Measurements from ENCODE around the gene SLC44A3.

SLC44A3 gene

GRCh38 chr1:94874423-94874822, 54.3 kb downstream of the SLC44A3 start:
- no peak overlapping the region for H3K4me3 ChIP-seq (ENCODE audit: low read depth, low read length)

DNA sequence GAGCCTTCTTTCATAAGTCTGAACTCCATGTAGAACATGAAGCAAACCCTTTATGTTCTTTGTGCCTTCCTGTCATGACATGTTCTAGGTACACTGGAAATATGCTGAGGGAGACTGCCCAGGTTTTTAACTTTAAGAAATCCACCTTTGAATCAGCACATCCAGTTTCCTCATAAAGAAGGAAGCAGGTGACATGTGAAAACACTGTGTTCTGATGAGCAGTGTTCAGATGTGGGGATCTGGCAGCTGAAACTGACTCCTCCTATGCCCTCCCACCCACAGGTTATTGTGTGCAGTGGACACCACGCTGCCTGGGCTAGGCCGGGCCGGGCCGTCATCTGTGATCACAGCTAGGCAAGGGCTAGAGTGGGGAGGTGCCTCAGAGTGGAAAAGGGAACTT, 55.6 kb downstream of the SLC44A3 start:
- DNase-seq (ENCODE audit: low read depth), result no peak
- no peak overlapping the region for H3K4me3 ChIP-seq (ENCODE audit: low read depth, low read length)
- TF ChIP-seq CTCF (IDR thresholded peaks at IDR 0.05; ENCODE audit: low read depth, low read length, missing control alignments), result no peak

More at GRCh38 chr1:94874423-94874822, 54.3 kb downstream of the SLC44A3 start:
- no peak for DNase-seq (ENCODE audit: low read depth)
- no peak for TF ChIP-seq CTCF (IDR thresholded peaks at IDR 0.05; ENCODE audit: low read depth, low read length, missing control alignments)

- no peak for TF ChIP-seq CTCF (IDR thresholded peaks at IDR 0.05; ENCODE audit: low read depth, low read length, missing control alignments)
- no peak overlapping the region for H3K4me3 ChIP-seq (ENCODE audit: low read depth, low read length)
- DNase-seq (ENCODE audit: low read depth), result no peak
Observed at GRCh38 chr1:94876362-94876761, 56.2 kb downstream of the SLC44A3 start.

DNA sequence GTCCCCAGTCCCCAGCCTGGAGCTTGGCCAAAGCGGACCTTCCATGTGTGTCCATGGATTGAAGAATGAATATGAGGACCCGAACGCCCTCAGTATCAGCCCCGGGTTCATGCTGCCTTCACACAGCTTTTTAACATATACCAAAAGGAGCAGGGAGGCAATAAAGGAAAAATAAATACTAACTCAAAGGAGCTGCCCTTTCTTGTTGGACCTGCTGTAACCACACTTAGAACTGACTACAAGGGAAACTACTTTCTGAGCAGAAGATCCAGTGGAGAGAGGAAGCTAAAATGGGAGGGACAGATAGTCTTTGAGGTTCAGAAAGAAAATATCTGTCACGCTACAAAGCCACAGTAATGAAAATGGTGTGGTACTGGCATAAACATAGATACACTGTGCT, 58.2 kb downstream of the SLC44A3 start:
- DNase-seq (ENCODE audit: low read depth), result no peak
- TF ChIP-seq CTCF (IDR thresholded peaks at IDR 0.05; ENCODE audit: low read depth, low read length, missing control alignments), result no peak

GRCh38 chr1:94883691-94884090, 63.5 kb downstream of the SLC44A3 start:
- no peak for DNase-seq (ENCODE audit: low read depth)
- TF ChIP-seq CTCF (IDR thresholded peaks at IDR 0.05; ENCODE audit: low read depth, low read length, missing control alignments), result no peak
- no peak overlapping the region for H3K4me3 ChIP-seq (ENCODE audit: low read depth, low read length)

More for the DNA sequence above, 58.2 kb downstream of the SLC44A3 start:
- no peak overlapping the region for H3K4me3 ChIP-seq (ENCODE audit: low read depth, low read length)

DNA sequence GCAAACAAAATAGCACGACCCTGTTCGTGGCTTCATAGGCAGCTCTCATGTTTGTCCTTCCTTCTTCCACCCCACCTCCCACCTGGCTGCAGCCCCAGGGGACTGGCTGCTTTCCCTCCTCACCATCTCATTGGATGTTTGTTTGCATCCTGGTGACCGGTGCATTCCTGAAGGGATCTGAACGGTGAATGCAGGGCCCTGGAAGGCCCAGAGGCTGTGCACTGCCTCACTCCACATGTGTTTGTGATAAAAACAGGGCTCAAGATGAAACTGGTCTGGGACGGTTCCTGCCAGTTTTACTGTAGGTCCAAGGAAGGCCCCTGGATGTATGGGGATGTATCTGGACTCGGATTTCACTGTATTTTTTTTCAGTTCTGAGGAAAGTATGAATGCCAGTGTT, 63.9 kb downstream of the SLC44A3 start:
- no peak overlapping the region for H3K4me3 ChIP-seq (ENCODE audit: low read depth, low read length)
- TF ChIP-seq CTCF (IDR thresholded peaks at IDR 0.05; ENCODE audit: low read depth, low read length, missing control alignments), result no peak
- DNase-seq (ENCODE audit: low read depth), result no peak

- TF ChIP-seq CTCF (IDR thresholded peaks at IDR 0.05; ENCODE audit: low read depth, low read length, missing control alignments), result no peak
- H3K4me3 ChIP-seq (ENCODE audit: low read depth, low read length), result no peak overlapping the region
Observed at GRCh38 chr1:94884507-94884906, 64.3 kb downstream of the SLC44A3 start.

More at GRCh38 chr1:94884507-94884906, 64.3 kb downstream of the SLC44A3 start:
- DNase-seq (ENCODE audit: low read depth), result no peak
